HCT116 (cell line): ENCODE results near the gene DGKB. TPM values are rescaled to one million over a fixed set of nuclear protein-coding genes. Genes with fewer than 3 reads are reported as not detected.

Experiments used
- ATAC-seq: fragments of 200-7000 bp; cut with Tn5 transposase; 2 replicates; pipeline ENCODE4 v1.9.1; 2020; ENCODE audit warnings: mild to moderate bottlenecking, moderate library complexity
- BruUV-seq: library from RNA; stranded (reverse); fragments of 400-500 nt; replicated peaks from 2 replicates; lab custom pipeline; 2021; lab: Mats Ljungman, UMichigan
- CTCF ChIA-PET: fragments of 300-600 bp; sonication (Branson Sonifier 250); formaldehyde crosslinking; loops from one replicate; lab custom pipeline; 2021; ENCODE audit warnings: antibody characterized with exemption; lab: Charles Lee
- POLR2A ChIA-PET: fragments of 300-600, 350-600 bp; sonication (Branson Sonifier 250); formaldehyde crosslinking; loops from one replicate; lab custom pipeline; 2021; ENCODE audit warnings: antibody characterized with exemption; lab: Charles Lee
- RAD21 ChIA-PET, 2 experiments: fragments of 300-600 bp; sonication (Branson Sonifier 250); formaldehyde crosslinking; loops; one replicate each; lab custom pipeline; 2023; ENCODE audit warnings: low total read pairs in 2 of 2; ENCODE audit not compliant: uncharacterized antibody in 2 of 2, unreplicated experiment in 2 of 2, low non-redundant PET in 1 of 2; lab: Charles Lee
- DNase-seq: peaks from one replicate; pipeline ENCODE4 v3.0.0-alpha.2; 2010; ENCODE audit warnings: low read depth, low spot score
- H2AFZ ChIP-seq: fragments of 200-600 bp; shearing (Covaris generic), sonication (generic); 2 replicates; pipeline ENCODE4 v1.6.1; 2017; ENCODE audit warnings: low read depth, mixed run types, mixed read lengths, antibody characterized with exemption, low read length; ENCODE audit not compliant: poor library complexity, severe bottlenecking
- H3K27ac ChIP-seq: 2 replicates; pipeline ENCODE4 v1.5.1; 2012; ENCODE audit warnings: low read depth, low read length
- H3K27me3 ChIP-seq: fragments of 200-600 bp; sonication (generic); 2 replicates; pipeline ENCODE4 v1.6.1; 2016; ENCODE audit warnings: mixed run types, low read length, mixed read lengths; ENCODE audit not compliant: insufficient read depth
- H3K36me3 ChIP-seq, 2 experiments: fragments of 200-500 bp in 1 of 2; fragments of 200-600 bp in 1 of 2; sonication (Bioruptor generic) in 1 of 2; sonication (generic) in 1 of 2; 2 replicates each; pipeline versions ENCODE4 v1.5.1 to v1.6.1; 2014 to 2016; ENCODE audit warnings: low read length in 2 of 2, inconsistent platforms in 1 of 2, mixed read lengths in 1 of 2, mixed run types in 1 of 2; ENCODE audit not compliant: insufficient read depth in 2 of 2, control insufficient read depth in 1 of 2
- H3K4me1 ChIP-seq, 2 experiments: fragments of 200-600 bp in 1 of 2; sonication (generic) in 1 of 2; 2 replicates each; pipeline versions ENCODE4 v1.5.1 to v1.6.1; 2012 to 2017; ENCODE audit warnings: low read length in 2 of 2, inconsistent platforms in 1 of 2, mild to moderate bottlenecking in 1 of 2, mixed read lengths in 1 of 2, mixed run types in 1 of 2, moderate library complexity in 1 of 2; ENCODE audit not compliant: insufficient read depth in 2 of 2, control insufficient read depth in 1 of 2
- H3K4me2 ChIP-seq: fragments of 200-600 bp; sonication (generic); 2 replicates; pipeline ENCODE4 v1.6.1; 2017; ENCODE audit warnings: mixed run types, low read length, mixed read lengths
- H3K4me3 ChIP-seq, 2 experiments: fragments of 200-600 bp in 1 of 2; sonication (generic) in 1 of 2; replicated peaks in 1 of 2; 2 replicates each; pipeline ENCODE4 v1.5.1; 2011 to 2016; ENCODE audit warnings: low read length in 2 of 2, control low read depth in 1 of 2, low read depth in 1 of 2, mild to moderate bottlenecking in 1 of 2, mixed read lengths in 1 of 2, mixed run types in 1 of 2
- H3K79me2 ChIP-seq: fragments of 200-600 bp; sonication (generic); 2 replicates; pipeline ENCODE4 v1.6.1; 2017; ENCODE audit warnings: mild to moderate bottlenecking, mixed run types, low read length, moderate library complexity, mixed read lengths; ENCODE audit not compliant: insufficient read depth
- H3K9ac ChIP-seq: fragments of 200-600 bp; sonication (generic); 2 replicates; pipeline ENCODE4 v1.6.1; 2016; ENCODE audit warnings: low read length, mixed read lengths
- H3K9me2 ChIP-seq: fragments of 200-600 bp; sonication (generic), shearing (Covaris generic); 2 replicates; pipeline ENCODE4 v1.6.1; 2017; ENCODE audit warnings: mixed run types, mild to moderate bottlenecking, moderate library complexity; ENCODE audit not compliant: insufficient read depth
- H3K9me3 ChIP-seq, 2 experiments: fragments of 200-500 bp in 1 of 2; fragments of 200-600 bp in 1 of 2; sonication (Bioruptor generic) in 1 of 2; sonication (generic) in 1 of 2; 2 replicates each; pipeline ENCODE4 v1.6.1; 2014 to 2017; ENCODE audit warnings: low read length in 2 of 2, mixed read lengths in 2 of 2, inconsistent platforms in 1 of 2, low read depth in 1 of 2, mild to moderate bottlenecking in 1 of 2, mixed run types in 1 of 2, moderate library complexity in 1 of 2; ENCODE audit not compliant: control insufficient read depth in 1 of 2, insufficient read depth in 1 of 2
- H4K20me1 ChIP-seq: fragments of 200-600 bp; sonication (generic), shearing (Covaris generic); 2 replicates; pipeline ENCODE4 v1.6.1; 2017; ENCODE audit warnings: mixed run types, mild to moderate bottlenecking, moderate library complexity; ENCODE audit not compliant: insufficient read depth
- ATF3 ChIP-seq: IDR thresholded peaks from 2 replicates; pipeline ENCODE4 v1.6.1; 2012
- CBX3 ChIP-seq: IDR thresholded peaks from 2 replicates; pipeline ENCODE4 v1.6.1; 2012; ENCODE audit warnings: low read depth
- CEBPB ChIP-seq: IDR thresholded peaks from 2 replicates; pipeline ENCODE4 v1.6.1; 2012; ENCODE audit warnings: low read depth
- EZH2 ChIP-seq: fragments of 200-600 bp; sonication (generic); IDR thresholded peaks from 2 replicates; pipeline ENCODE4 v1.6.1; 2017; ENCODE audit warnings: antibody characterized with exemption, mixed run types
- FOSL1 ChIP-seq: IDR thresholded peaks from 2 replicates; pipeline ENCODE4 v1.6.1; 2012; ENCODE audit warnings: low read depth
- POLR2AphosphoS5 ChIP-seq: IDR thresholded peaks from 2 replicates; pipeline ENCODE4 v1.6.1; 2011; ENCODE audit warnings: mild to moderate bottlenecking, low read depth, low read length, moderate library complexity
- REST ChIP-seq: IDR thresholded peaks from 2 replicates; pipeline ENCODE4 v1.6.1; 2012; ENCODE audit warnings: low read depth
- SP1 ChIP-seq: IDR thresholded peaks from 2 replicates; pipeline ENCODE4 v1.6.1; 2012; ENCODE audit warnings: low read depth
- SRF ChIP-seq: IDR thresholded peaks from 2 replicates; pipeline ENCODE4 v1.6.1; 2012; ENCODE audit warnings: low read depth
- ZFX ChIP-seq: fragments of 450-650 bp; IDR thresholded peaks from 2 replicates; pipeline ENCODE4 v1.6.1; 2017
- ZNF274 ChIP-seq: fragments of 200-500 bp; sonication (Bioruptor generic); IDR thresholded peaks from 2 replicates; pipeline ENCODE4 v1.6.1; 2014; ENCODE audit warnings: mild to moderate bottlenecking, low read depth, low read length, inconsistent platforms
- intact Hi-C: fragments of 100-400 bp; cut with micrococcal nuclease; formaldehyde crosslinking; loops from 2 replicates; pipeline ENCODE4 v1.10.0; 2022
- total RNA-seq: library from RNA; stranded (reverse); gene quantifications from one replicate; pipeline ENCODE4 v1.2.1, GENCODE V29; 2021; ENCODE audit not compliant: unreplicated experiment
- TF ChIP-seq, protein P1 (sequence below), 3 experiments: fragments of 200-600 bp in 1 of 3; sonication (generic) in 1 of 3; IDR thresholded peaks in 2 of 3; conservative IDR thresholded peaks in 1 of 3; 2 replicates each; pipeline ENCODE4 v1.5.1; 2012 to 2017; ENCODE audit warnings: low read depth in 2 of 3, low read length in 2 of 3, antibody characterized with exemption in 1 of 3, borderline replicate concordance in 1 of 3, control low read depth in 1 of 3, mild to moderate bottlenecking in 1 of 3, mixed read lengths in 1 of 3, mixed run types in 1 of 3, moderate library complexity in 1 of 3; ENCODE audit not compliant: insufficient read depth in 1 of 3
- TF ChIP-seq, protein P2 (sequence below): IDR thresholded peaks from 2 replicates; pipeline ENCODE4 v1.6.1; 2011; ENCODE audit warnings: mild to moderate bottlenecking, low read length, moderate library complexity; ENCODE audit not compliant: insufficient replicate concordance; ENCODE audit errors: extremely low read depth

The DGKB gene
- total RNA-seq, 1 experiment from 2014 or later = 0.05 TPM

DNA sequence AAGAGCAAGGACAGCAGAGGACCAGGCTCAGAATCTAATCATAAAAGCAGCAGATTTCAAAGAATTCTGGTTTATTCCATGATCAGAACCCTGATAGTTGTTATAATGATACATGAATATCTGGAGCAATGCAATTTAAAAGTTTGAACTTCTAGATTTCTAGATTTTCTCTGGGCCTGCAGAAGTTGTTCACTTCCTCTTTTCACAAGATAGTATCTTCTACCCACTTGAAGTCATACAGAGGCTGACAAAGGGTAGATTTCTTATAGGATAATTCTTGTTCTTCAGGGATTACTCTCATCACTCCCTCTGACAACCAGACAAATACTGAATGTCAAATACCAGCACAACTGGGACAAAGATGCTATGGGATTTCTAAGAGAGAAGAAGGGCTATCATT is 593.1 kb downstream of the DGKB start:
- Histone ChIP-seq H3K4me2 (no peak overlapping the region), H3K27ac (no peak overlapping the region), H3K9me3 (no peaks in the 10 kb centered on the region), H3K79me2 (no peaks in the 10 kb centered on the region), H3K4me3 (no peak overlapping the region), H3K27me3 (no peaks in the 10 kb centered on the region), H3K4me1 (no peaks in the 10 kb centered on the region), H3K36me3 (no peaks in the 10 kb centered on the region), H3K9ac (no peak overlapping the region), H3K9me2 (no peaks in the 10 kb centered on the region), H2AFZ (no peak overlapping the region), H4K20me1 (no peaks in the 10 kb centered on the region)
- ChIA-PET CTCF (no interaction called here), RAD21 (no interaction called here), POLR2A (no interaction called here)
- no TSS peak for BruUV-seq
- TF ChIP-seq ZNF274 (no peak), SRF (no peak), ATF3 (no peak), CEBPB (no peak), ZFX (no peak), POLR2AphosphoS5 (no peak), FOSL1 (no peak), SP1 (no peak), CBX3 (no peak), EZH2 (no peak), REST (no peak)
- TF ChIP-seq, protein P1, sequence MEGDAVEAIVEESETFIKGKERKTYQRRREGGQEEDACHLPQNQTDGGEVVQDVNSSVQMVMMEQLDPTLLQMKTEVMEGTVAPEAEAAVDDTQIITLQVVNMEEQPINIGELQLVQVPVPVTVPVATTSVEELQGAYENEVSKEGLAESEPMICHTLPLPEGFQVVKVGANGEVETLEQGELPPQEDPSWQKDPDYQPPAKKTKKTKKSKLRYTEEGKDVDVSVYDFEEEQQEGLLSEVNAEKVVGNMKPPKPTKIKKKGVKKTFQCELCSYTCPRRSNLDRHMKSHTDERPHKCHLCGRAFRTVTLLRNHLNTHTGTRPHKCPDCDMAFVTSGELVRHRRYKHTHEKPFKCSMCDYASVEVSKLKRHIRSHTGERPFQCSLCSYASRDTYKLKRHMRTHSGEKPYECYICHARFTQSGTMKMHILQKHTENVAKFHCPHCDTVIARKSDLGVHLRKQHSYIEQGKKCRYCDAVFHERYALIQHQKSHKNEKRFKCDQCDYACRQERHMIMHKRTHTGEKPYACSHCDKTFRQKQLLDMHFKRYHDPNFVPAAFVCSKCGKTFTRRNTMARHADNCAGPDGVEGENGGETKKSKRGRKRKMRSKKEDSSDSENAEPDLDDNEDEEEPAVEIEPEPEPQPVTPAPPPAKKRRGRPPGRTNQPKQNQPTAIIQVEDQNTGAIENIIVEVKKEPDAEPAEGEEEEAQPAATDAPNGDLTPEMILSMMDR (IDR thresholded peaks at IDR 0.05 in 2 of 3, conservative IDR thresholded peaks at IDR 0.05 in 1 of 3; ENCODE audit: borderline replicate concordance in 1 of 3, insufficient read depth in 1 of 3, low read depth in 2 of 3, low read length in 2 of 3) = no peak
- TF ChIP-seq, protein P2, sequence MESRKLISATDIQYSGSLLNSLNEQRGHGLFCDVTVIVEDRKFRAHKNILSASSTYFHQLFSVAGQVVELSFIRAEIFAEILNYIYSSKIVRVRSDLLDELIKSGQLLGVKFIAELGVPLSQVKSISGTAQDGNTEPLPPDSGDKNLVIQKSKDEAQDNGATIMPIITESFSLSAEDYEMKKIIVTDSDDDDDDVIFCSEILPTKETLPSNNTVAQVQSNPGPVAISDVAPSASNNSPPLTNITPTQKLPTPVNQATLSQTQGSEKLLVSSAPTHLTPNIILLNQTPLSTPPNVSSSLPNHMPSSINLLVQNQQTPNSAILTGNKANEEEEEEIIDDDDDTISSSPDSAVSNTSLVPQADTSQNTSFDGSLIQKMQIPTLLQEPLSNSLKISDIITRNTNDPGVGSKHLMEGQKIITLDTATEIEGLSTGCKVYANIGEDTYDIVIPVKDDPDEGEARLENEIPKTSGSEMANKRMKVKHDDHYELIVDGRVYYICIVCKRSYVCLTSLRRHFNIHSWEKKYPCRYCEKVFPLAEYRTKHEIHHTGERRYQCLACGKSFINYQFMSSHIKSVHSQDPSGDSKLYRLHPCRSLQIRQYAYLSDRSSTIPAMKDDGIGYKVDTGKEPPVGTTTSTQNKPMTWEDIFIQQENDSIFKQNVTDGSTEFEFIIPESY = no peak
- intact Hi-C loops = no loop called here
- ATAC-seq = no peak
- no peak for DNase-seq
